Measurements from ENCODE around the gene TRIM15. TPM values are rescaled to one million over a fixed set of nuclear protein-coding genes. Genes with fewer than 3 reads are reported as not detected.
A peak's percentile ranks its signal among the peaks of the same experiment; 100 is the strongest.

Gene TRIM15
- total RNA-seq, 4 donors from 2014 or later: not detected

GRCh38 chr6:30154709-30155519 is 8.4 kb upstream of the TRIM15 start:
- DNase-seq: no peak
- WGBS, 2 donors: 46 to 71% methylated on average over 12 of the region's 12 CpGs
- Histone ChIP-seq H3K4me3 (replicated peaks in 1 of 3) (no peak overlapping the region), H3K36me3 (no peaks in the 10 kb centered on the region), H3K27ac (no peak overlapping the region), H3K4me1 (peaks cover 0 to 7% of the 10 kb centered on the region in 2 donors), H3K9me3 (no peaks in the 10 kb centered on the region), H3K27me3 (no peaks in the 10 kb centered on the region)
- TF ChIP-seq CTCF (IDR thresholded peaks at IDR 0.05) (no peak), POLR2A (IDR thresholded peaks at IDR 0.05) (no peak)
- intact Hi-C loops (cut with DNase I): no loop called here

GRCh38 chr6:30155520-30156261 is 7.7 kb upstream of the TRIM15 start:
- WGBS, 2 donors: 94 to 99% methylated on average over 2 of the region's 2 CpGs
- DNase-seq: no peak
- TF ChIP-seq CTCF (IDR thresholded peaks at IDR 0.05) (no peak), POLR2A (IDR thresholded peaks at IDR 0.05) (no peak)
- Histone ChIP-seq H3K9me3 (no peaks in the 10 kb centered on the region), H3K27ac (no peak overlapping the region), H3K36me3 (no peaks in the 10 kb centered on the region), H3K4me3 (replicated peaks in 1 of 3) (no peak overlapping the region), H3K27me3 (no peaks in the 10 kb centered on the region), H3K4me1 (peaks cover 0 to 7% of the 10 kb centered on the region in 2 donors)
- intact Hi-C loops (cut with DNase I): no loop called here

- Histone ChIP-seq H3K9me3 (no peaks in the 10 kb centered on the region), H3K36me3 (no peaks in the 10 kb centered on the region), H3K27me3 (no peaks in the 10 kb centered on the region), H3K27ac (no peak overlapping the region), H3K4me3 (replicated peaks in 1 of 3) (no peak overlapping the region), H3K4me1 (peaks cover 0 to 7% of the 10 kb centered on the region in 2 donors)
- intact Hi-C loops (cut with DNase I): no loop called here
- 39 to 47% methylated on average over 4 of the region's 4 CpGs for WGBS, 2 donors
- TF ChIP-seq CTCF (IDR thresholded peaks at IDR 0.05) (no peak), POLR2A (IDR thresholded peaks at IDR 0.05) (no peak)
- peak; percentile 10 to 19 for DNase-seq
Measured at GRCh38 chr6:30156262-30156599, 7.1 kb upstream of the TRIM15 start.

GRCh38 chr6:30156774-30157173 is 6.6 kb upstream of the TRIM15 start:
- H3K4me1 ChIP-seq: peaks cover 0 to 7% of the 10 kb centered on the region in 2 donors
- no peaks in the 10 kb centered on the region for H3K27me3 ChIP-seq
- no peak overlapping the region for H3K4me3 ChIP-seq (replicated peaks in 1 of 3)
- no peak overlapping the region for H3K27ac ChIP-seq
- no peak for DNase-seq
- H3K36me3 ChIP-seq: no peaks in the 10 kb centered on the region
- intact Hi-C loops (cut with DNase I): no loop called here
- TF ChIP-seq POLR2A (IDR thresholded peaks at IDR 0.05) (no peak), CTCF (IDR thresholded peaks at IDR 0.05) (no peak)
- 89 to 91% methylated on average over 9 of the region's 9 CpGs for WGBS, 2 donors
- H3K9me3 ChIP-seq: no peaks in the 10 kb centered on the region

GRCh38 chr6:30157581-30157980 is 5.8 kb upstream of the TRIM15 start:
- no peak overlapping the region for H3K4me3 ChIP-seq (replicated peaks in 1 of 3)
- no peaks in the 10 kb centered on the region for H3K36me3 ChIP-seq
- H3K27ac ChIP-seq: no peak overlapping the region
- intact Hi-C loops (cut with DNase I): no loop called here
- H3K27me3 ChIP-seq: no peaks in the 10 kb centered on the region
- peaks cover 0 to 7% of the 10 kb centered on the region in 2 donors for H3K4me1 ChIP-seq
- no peak for TF ChIP-seq CTCF (IDR thresholded peaks at IDR 0.05)
- no peak for TF ChIP-seq POLR2A (IDR thresholded peaks at IDR 0.05)
- no peaks in the 10 kb centered on the region for H3K9me3 ChIP-seq
- DNase-seq: no peak
